ENCODE results near the gene XYLT1. TPM values are rescaled to one million over a fixed set of nuclear protein-coding genes. Genes with fewer than 3 reads are reported as not detected.

The XYLT1 gene
- total RNA-seq, 1 donor from 2014 or later = 27.3 TPM

- H3K4me3 ChIP-seq = no peak overlapping the region
- H3K27ac ChIP-seq = no peak overlapping the region
- no peak for DNase-seq (ENCODE audit: extremely low spot score in 2 of 2)
- no peaks in the 10 kb centered on the region for H3K36me3 ChIP-seq
- H3K9me3 ChIP-seq = no peaks in the 10 kb centered on the region
- peaks cover 40% of the 10 kb centered on the region for H3K4me1 ChIP-seq
- H3K27me3 ChIP-seq = no peaks in the 10 kb centered on the region
- TF ChIP-seq POLR2AphosphoS5 (IDR thresholded peaks at IDR 0.05; ENCODE audit: insufficient read depth in 1 of 2, low read depth in 1 of 2) (no peak), CTCF (IDR thresholded peaks at IDR 0.05) (no peak), POLR2A (IDR thresholded peaks at IDR 0.05) (no peak)
- intact Hi-C loops (cut with DNase I) = no loop called here
These were observed 16.5 kb downstream of the XYLT1 start for GRCh38 chr16:17454162-17454730.

GRCh38 chr16:17453364-17454038 lies 17.3 kb downstream of the XYLT1 start:
- Histone ChIP-seq H3K27me3 (no peaks in the 10 kb centered on the region), H3K4me3 (no peak overlapping the region), H3K36me3 (no peaks in the 10 kb centered on the region), H3K27ac (no peak overlapping the region), H3K4me1 (peaks cover 43% of the 10 kb centered on the region), H3K9me3 (no peaks in the 10 kb centered on the region)
- TF ChIP-seq POLR2AphosphoS5 (IDR thresholded peaks at IDR 0.05; ENCODE audit: insufficient read depth in 1 of 2, low read depth in 1 of 2) = no peak
- TF ChIP-seq POLR2A (IDR thresholded peaks at IDR 0.05) = no peak
- TF ChIP-seq CTCF (IDR thresholded peaks at IDR 0.05) = no peak
- intact Hi-C loops (cut with DNase I) = no loop called here
- DNase-seq (ENCODE audit: extremely low spot score in 2 of 2) = no peak

GRCh38 chr16:17452922-17453321 lies 17.8 kb downstream of the XYLT1 start:
- intact Hi-C loops (cut with DNase I) = no loop called here
- Histone ChIP-seq H3K27me3 (no peaks in the 10 kb centered on the region), H3K9me3 (no peaks in the 10 kb centered on the region), H3K4me3 (no peak overlapping the region), H3K36me3 (no peaks in the 10 kb centered on the region), H3K4me1 (peaks cover 43% of the 10 kb centered on the region), H3K27ac (no peak overlapping the region)
- no peak for TF ChIP-seq POLR2A (IDR thresholded peaks at IDR 0.05)
- TF ChIP-seq POLR2AphosphoS5 (IDR thresholded peaks at IDR 0.05; ENCODE audit: insufficient read depth in 1 of 2, low read depth in 1 of 2) = no peak
- TF ChIP-seq CTCF (IDR thresholded peaks at IDR 0.05) = no peak
- no peak for DNase-seq (ENCODE audit: extremely low spot score in 2 of 2)

- H3K4me1 ChIP-seq = peaks cover 49% of the 10 kb centered on the region
- H3K9me3 ChIP-seq = no peaks in the 10 kb centered on the region
- DNase-seq (ENCODE audit: extremely low spot score in 2 of 2) = no peak
- TF ChIP-seq CTCF (IDR thresholded peaks at IDR 0.05) = no peak
- no peak for TF ChIP-seq POLR2A (IDR thresholded peaks at IDR 0.05)
- TF ChIP-seq POLR2AphosphoS5 (IDR thresholded peaks at IDR 0.05; ENCODE audit: insufficient read depth in 1 of 2, low read depth in 1 of 2) = no peak
- no peaks in the 10 kb centered on the region for H3K27me3 ChIP-seq
- intact Hi-C loops (cut with DNase I) = no loop called here
- no peaks in the 10 kb centered on the region for H3K36me3 ChIP-seq
- no peak overlapping the region for H3K4me3 ChIP-seq
- H3K27ac ChIP-seq = no peak overlapping the region
These were observed 18.9 kb downstream of the XYLT1 start for GRCh38 chr16:17451843-17452242.

GRCh38 chr16:17450291-17450690 lies 20.5 kb downstream of the XYLT1 start:
- H3K27ac ChIP-seq = no peak overlapping the region
- no peaks in the 10 kb centered on the region for H3K36me3 ChIP-seq
- peaks cover 51% of the 10 kb centered on the region for H3K4me1 ChIP-seq
- no peak for DNase-seq (ENCODE audit: extremely low spot score in 2 of 2)
- no peaks in the 10 kb centered on the region for H3K27me3 ChIP-seq
- intact Hi-C loops (cut with DNase I) = no loop called here
- TF ChIP-seq POLR2A (IDR thresholded peaks at IDR 0.05) (no peak), POLR2AphosphoS5 (IDR thresholded peaks at IDR 0.05; ENCODE audit: insufficient read depth in 1 of 2, low read depth in 1 of 2) (no peak), CTCF (IDR thresholded peaks at IDR 0.05) (no peak)
- no peak overlapping the region for H3K4me3 ChIP-seq
- no peaks in the 10 kb centered on the region for H3K9me3 ChIP-seq

Measured in vagina (tissue), 2 donors.